ENCODE results near the gene AP2A2. TPM values are rescaled to one million over a fixed set of nuclear protein-coding genes. Genes with fewer than 3 reads are reported as not detected.

AP2A2 gene
- total RNA-seq, 2 donors from 2014 or later, result 79.4 to 97.7 TPM

DNA sequence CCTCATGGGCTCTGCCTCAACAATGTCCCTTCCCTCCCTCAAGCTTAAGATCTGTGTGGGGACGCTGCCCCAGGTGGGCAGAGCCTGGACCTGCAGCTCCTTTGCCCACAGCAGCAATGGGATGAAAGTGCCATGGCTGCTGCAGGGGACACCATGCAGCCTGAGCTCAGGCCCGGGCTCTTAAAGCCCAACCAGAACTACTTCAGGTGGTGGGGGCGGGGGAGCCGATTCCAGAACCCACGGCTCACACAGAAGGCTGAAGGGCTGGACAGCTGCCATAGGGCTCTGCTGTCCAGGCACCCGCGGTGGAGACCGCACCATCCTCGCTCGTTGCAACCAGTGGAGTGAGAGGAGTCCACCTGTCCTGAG, 27.5 kb upstream of the AP2A2 start:
- DNase-seq, result peak; percentile 77
- Mint-ChIP-seq H3K27ac (no peak overlapping the region), H3K36me3 (ENCODE audit: low read depth) (peaks cover 25% of the 10 kb centered on the region), H3K4me1 (no peaks in the 10 kb centered on the region), H3K4me3 (no peak overlapping the region), H3K9me3 (no peaks in the 10 kb centered on the region), H3K27me3 (ENCODE audit: insufficient read depth) (no peaks in the 10 kb centered on the region)
- Histone ChIP-seq H3K4me1 (ENCODE audit: control insufficient read depth, insufficient read depth, low read length) (no peaks in the 10 kb centered on the region), H3K9ac (ENCODE audit: extremely low read depth, low read length, poor library complexity, severe bottlenecking) (no peak overlapping the region), H3K36me3 (ENCODE audit: control insufficient read depth, insufficient read depth, low read length) (peaks cover 18% of the 10 kb centered on the region), H3K4me3 (ENCODE audit: low read length) (no peak overlapping the region), H3K27ac (ENCODE audit: low read depth, low read length) (no peak overlapping the region), H3K9me3 (ENCODE audit: control insufficient read depth, low read length) (no peaks in the 10 kb centered on the region), H3K27me3 (ENCODE audit: control insufficient read depth, insufficient read depth, low read length, poor library complexity, severe bottlenecking) (no peaks in the 10 kb centered on the region)
- 91 to 92% methylated on average over 7 to 10 of the region's 10 CpGs for WGBS, 2 experiments (ENCODE audit: insufficient coverage in 1 of 2, insufficient read length in 1 of 2)
- TF ChIP-seq, protein P1, sequence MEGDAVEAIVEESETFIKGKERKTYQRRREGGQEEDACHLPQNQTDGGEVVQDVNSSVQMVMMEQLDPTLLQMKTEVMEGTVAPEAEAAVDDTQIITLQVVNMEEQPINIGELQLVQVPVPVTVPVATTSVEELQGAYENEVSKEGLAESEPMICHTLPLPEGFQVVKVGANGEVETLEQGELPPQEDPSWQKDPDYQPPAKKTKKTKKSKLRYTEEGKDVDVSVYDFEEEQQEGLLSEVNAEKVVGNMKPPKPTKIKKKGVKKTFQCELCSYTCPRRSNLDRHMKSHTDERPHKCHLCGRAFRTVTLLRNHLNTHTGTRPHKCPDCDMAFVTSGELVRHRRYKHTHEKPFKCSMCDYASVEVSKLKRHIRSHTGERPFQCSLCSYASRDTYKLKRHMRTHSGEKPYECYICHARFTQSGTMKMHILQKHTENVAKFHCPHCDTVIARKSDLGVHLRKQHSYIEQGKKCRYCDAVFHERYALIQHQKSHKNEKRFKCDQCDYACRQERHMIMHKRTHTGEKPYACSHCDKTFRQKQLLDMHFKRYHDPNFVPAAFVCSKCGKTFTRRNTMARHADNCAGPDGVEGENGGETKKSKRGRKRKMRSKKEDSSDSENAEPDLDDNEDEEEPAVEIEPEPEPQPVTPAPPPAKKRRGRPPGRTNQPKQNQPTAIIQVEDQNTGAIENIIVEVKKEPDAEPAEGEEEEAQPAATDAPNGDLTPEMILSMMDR (conservative IDR thresholded peaks at IDR 0.05), result peak; percentile 39

DNA sequence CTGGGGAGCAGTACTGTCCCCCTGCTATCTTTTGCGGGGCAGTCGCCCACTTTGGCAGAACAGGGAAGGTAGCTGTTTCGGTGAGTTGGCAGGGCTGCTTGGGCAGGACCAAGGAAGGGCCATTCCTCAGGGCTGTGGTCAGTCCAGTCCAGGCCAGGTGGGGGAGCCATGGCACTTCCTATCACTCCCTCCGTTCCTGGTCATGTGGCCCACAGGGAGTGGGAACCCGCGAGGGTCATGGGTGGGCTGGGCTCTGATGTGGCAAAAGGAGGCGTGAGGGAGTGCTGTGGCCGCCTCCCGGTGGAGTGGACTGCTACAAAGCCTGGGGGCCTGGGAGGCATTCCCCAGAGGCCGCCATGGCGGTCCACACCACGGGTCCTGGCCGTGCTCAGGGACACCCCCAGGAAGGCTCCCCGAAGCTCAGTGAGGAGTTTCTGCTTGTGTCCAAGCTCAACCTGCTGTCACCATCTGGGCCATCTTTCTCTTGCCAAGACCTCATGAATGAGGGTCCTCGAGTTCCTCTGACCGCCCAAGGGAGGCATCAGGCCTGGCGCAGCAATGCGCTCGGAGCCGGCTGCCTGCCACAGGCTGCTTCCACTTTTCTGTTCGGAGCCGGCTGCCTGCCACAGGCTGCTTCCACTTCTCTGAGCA, 27.0 kb upstream of the AP2A2 start:
- H3K4me3 Mint-ChIP-seq, result no peak overlapping the region
- no peak overlapping the region for H3K9ac ChIP-seq (ENCODE audit: extremely low read depth, low read length, poor library complexity, severe bottlenecking)
- no peaks in the 10 kb centered on the region for H3K27me3 Mint-ChIP-seq (ENCODE audit: insufficient read depth)
- H3K27ac ChIP-seq (ENCODE audit: low read depth, low read length), result no peak overlapping the region
- no peaks in the 10 kb centered on the region for H3K9me3 ChIP-seq (ENCODE audit: control insufficient read depth, low read length)
- no peaks in the 10 kb centered on the region for H3K27me3 ChIP-seq (ENCODE audit: control insufficient read depth, insufficient read depth, low read length, poor library complexity, severe bottlenecking)
- H3K4me1 ChIP-seq (ENCODE audit: control insufficient read depth, insufficient read depth, low read length), result no peaks in the 10 kb centered on the region
- no peaks in the 10 kb centered on the region for H3K4me1 Mint-ChIP-seq
- WGBS, 2 experiments (ENCODE audit: insufficient coverage in 1 of 2, insufficient read length in 1 of 2), result 94% methylated on average over 11 to 22 of the region's 22 CpGs
- H3K36me3 Mint-ChIP-seq (ENCODE audit: low read depth), result peaks cover 26% of the 10 kb centered on the region
- H3K9me3 Mint-ChIP-seq, result no peaks in the 10 kb centered on the region
- TF ChIP-seq, protein P1 (conservative IDR thresholded peaks at IDR 0.05), result peak; percentile 49
- H3K36me3 ChIP-seq (ENCODE audit: control insufficient read depth, insufficient read depth, low read length), result peaks cover 20% of the 10 kb centered on the region
- no peak overlapping the region for H3K27ac Mint-ChIP-seq
- no peak overlapping the region for H3K4me3 ChIP-seq (ENCODE audit: low read length)
- peak; percentile 77 for DNase-seq

DNA sequence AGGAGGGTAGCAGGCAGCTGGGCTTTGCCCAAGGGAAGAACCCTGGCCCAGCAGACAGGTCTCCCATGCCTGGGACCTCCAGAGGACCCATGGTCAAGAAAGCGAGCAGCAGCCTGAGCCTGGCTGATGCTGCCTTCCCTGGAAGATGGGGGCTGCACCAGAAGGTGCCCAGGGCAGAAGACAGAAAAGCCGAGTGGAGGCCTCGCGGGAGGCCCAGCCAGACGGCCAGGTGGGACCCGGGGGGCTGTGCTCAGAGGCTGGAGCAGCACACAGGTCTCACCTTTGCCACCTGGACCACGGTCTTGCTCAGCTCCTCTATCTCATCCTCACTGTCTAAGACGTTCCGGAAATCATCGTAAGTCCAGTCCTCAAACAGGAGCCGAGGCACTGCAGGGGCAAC, 25.9 kb upstream of the AP2A2 start:
- no peaks in the 10 kb centered on the region for H3K27me3 ChIP-seq (ENCODE audit: control insufficient read depth, insufficient read depth, low read length, poor library complexity, severe bottlenecking)
- Mint-ChIP-seq H3K27me3 (ENCODE audit: insufficient read depth) (no peaks in the 10 kb centered on the region), H3K27ac (no peak overlapping the region), H3K4me1 (no peaks in the 10 kb centered on the region), H3K9me3 (no peaks in the 10 kb centered on the region), H3K36me3 (ENCODE audit: low read depth) (peaks cover 36% of the 10 kb centered on the region), H3K4me3 (no peak overlapping the region)
- no peak for DNase-seq
- no peaks in the 10 kb centered on the region for H3K4me1 ChIP-seq (ENCODE audit: control insufficient read depth, insufficient read depth, low read length)
- no peak overlapping the region for H3K27ac ChIP-seq (ENCODE audit: low read depth, low read length)
- H3K4me3 ChIP-seq (ENCODE audit: low read length), result no peak overlapping the region
- no peaks in the 10 kb centered on the region for H3K9me3 ChIP-seq (ENCODE audit: control insufficient read depth, low read length)
- H3K36me3 ChIP-seq (ENCODE audit: control insufficient read depth, insufficient read depth, low read length), result peaks cover 27% of the 10 kb centered on the region
- H3K9ac ChIP-seq (ENCODE audit: extremely low read depth, low read length, poor library complexity, severe bottlenecking), result no peak overlapping the region
- WGBS, 2 experiments (ENCODE audit: insufficient coverage in 1 of 2, insufficient read length in 1 of 2), result 92 to 100% methylated on average over 8 to 11 of the region's 11 CpGs
- TF ChIP-seq, protein P1 (conservative IDR thresholded peaks at IDR 0.05), result no peak
